NCI-H2029 treated with DMSO at 0.1 percent for 48 hours (cell line): ENCODE data around the gene MCAM.

Experiments used
- DNase-seq: peaks from one replicate; lab custom pipeline; 2025; lab: John Stamatoyannopoulos, UW

MCAM gene

GRCh38 chr11:119344291-119345010, 27.5 kb upstream of the MCAM start:
- DNase-seq: no peak

- DNase-seq: no peak
Observed at GRCh38 chr11:119343726-119344125, 26.8 kb upstream of the MCAM start.

DNA sequence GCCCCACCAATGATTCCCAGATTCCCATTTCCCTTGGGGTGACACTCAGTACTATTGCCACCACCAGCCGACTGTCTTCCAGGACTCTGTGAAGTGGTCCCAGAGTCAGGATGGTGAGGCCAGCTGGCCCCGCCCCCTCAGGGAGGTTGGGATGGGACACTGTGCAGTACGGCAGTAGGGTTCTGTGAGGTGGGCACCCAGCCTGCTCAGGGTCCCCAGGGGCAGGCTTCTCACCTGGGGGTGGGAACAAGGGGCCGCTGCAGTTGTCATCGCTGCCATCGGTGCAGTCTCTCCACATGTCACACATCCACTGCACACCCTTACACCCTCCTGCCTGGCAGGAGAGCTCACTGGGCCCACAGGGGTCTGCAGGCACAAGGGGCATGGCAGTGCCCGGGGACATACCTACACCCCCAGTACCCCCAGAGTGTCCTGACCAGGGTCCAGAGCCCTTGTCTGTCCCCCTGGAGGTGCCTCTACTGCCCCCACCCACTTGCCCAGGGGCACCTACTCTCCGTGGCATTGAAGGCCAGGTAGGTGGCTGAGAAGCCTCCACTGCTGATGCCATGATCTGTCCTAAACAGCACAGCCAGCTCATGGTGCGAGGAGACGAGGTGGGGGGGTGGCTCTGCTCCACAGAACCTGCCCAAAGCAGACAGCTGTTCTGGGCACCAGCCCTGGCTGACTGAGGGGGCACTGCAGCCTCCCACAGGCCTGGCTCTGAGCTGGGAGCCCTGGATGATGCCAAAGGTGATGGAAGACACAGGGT, 25.6 kb upstream of the MCAM start:
- DNase-seq: no peak

DNA sequence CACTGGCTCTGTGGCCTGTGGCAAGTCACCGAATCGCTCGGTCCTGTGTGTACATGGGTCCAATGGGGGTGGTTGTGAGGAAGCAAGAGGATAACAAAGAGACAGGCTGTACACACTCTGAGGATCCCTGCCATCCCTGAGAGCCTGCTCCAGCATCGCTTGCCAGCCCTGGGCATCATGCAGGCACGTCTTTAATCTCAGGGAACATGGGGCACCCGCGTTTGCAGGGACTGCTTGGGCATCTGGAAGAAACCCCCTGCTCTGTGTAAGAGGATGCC, 25.0 kb upstream of the MCAM start:
- no peak for DNase-seq

DNA sequence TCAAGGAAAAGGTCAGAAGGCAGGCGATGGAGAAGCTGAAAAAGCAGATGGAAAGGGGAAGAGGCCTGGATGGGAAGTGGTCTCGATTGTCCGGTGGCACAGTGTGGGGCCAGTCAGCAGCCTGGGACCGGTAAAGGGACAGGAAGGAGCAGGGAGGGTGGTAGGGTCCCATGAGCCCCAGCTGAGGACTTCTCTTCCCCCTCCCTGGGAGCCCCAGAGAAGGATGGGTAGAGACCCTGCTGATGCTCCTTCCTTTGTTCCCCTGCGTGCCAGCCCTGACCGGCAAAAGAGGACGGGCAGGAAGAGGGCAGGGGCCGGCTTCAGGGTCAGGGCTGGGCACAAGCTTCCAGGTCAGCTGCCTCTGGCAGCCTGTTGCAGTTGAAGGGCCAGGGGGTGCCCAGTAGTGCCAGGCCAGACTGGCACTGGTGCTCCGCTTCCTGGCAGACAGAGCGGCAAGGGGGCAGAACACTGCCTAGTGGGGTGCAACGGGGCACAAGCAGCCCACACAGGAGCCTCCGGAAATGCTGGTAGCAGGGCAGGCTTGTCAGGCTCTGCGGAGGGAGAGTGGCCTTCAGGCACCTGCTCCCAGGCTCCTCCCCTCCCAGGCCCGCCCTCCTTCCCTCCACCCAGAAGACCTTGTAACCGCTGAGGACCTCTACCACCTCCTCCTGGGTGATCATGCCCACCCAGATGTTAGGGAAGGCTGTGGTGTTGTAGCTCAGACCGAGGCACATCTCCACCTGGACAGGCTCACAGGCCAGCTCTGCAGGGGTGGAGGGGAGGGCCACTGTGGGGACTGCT, 24.5 kb upstream of the MCAM start:
- no peak for DNase-seq

DNA sequence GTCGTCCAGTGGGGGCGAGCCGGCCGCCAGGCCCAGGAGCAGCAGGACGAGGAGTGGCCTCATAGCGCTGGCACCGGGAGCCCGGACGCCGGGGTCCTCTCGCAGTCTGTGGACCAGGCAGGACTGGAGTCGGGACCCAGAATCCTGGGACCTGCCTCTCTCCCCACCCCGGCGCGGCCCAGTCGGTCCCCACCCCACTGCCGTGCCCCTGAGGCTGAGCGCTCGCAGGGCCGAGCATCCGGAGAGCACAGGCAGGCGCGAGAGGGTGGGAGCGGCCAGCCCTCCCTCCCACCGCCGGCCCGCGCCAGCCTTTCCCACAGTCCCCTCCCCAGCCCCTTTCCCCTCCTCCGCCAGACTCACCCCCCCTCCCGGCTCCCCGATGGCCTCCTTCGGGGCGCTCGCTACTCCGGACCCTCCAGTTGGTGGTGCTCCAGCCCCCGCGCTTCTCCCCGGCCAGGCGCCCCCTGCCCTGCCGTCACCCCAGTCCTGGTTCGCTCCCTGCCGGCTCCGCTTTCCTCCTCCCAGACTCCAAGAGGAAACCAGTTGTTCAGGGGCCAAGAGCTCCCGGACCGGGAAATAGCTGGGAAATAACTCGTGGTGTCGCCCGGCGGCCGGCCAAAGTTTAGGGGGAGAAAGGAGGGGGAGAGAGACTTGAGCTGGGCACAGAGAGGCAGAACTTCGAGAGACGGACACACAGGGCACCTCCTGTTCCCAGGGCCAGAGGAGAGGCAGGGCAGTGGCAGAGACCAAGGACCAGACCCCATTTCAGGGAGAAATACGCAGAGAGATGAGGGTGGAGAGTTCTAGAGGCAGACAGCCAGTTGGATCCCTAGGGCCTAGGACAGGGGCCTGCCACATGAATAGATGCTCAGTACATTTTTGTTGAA, 23.6 kb upstream of the MCAM start, which contains the start of gene C1QTNF5:
Gene C1QTNF5 (minus strand): TSS at position 549 of the 887 bp plus-strand sequence. CDS start 486 bp downstream, at position 63.
- DNase-seq: no peak

- DNase-seq: no peak
Observed at GRCh38 chr11:119339589-119340334, 22.8 kb upstream of the MCAM start.

DNA sequence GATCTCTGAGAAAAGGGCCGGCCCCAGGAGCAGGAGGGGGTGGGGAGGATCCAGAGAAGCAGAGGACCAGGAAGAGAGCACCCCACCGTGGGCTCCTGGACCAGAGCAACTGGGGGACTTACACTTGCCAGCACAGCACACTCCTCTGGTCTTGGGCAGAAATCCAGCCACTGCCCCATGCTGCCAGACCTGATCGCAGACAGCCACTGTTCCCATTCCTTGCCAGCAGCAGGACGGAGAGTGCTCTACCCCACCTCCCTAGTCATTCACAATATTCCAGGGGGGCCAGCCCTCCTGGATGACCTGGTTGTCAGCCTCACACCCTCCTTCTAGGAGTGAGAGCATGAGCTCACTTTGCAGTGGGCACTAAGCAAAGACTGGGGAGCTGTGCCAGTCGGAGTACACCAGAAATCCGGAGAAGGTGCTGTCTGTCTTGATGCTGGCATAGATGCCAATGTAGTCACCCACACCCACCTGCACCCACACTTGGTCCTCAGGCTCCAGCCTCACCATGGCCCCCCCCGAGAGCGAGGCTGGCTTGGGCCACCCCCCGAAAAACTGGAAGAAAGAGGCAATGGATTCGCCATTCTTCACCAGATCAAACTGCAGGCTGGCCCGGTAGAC, 22.1 kb upstream of the MCAM start:
- DNase-seq: no peak

DNA sequence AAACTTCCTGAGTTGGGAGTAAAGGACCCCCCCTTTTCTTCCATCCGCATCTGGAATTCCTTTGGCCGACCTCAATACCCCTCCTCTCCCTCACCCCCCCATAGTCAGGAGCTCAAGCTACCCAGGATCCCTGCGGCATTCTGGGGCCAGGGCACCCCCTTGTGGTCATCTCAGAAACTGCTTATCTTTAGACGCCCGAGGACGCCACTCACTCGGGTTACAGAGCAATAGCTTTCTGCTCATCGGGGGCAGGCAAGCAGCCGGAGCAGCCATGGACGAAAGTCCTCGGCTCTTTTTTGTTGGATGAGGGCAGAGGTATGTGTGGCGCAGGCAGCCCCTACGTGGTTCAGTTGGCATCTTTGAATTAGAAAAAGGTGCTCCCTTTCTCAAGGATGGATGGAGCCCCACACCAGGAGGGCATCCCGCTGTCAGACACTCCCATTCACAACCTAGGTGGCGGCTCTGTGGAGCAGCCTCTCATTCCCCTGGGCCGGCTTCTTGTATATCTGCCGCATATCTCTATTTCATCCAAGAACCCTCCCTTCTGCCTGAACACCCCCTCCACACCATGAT, 21.5 kb upstream of the MCAM start:
- DNase-seq: no peak

GRCh38 chr11:119337581-119338317, 20.8 kb upstream of the MCAM start:
- DNase-seq: no peak

DNA sequence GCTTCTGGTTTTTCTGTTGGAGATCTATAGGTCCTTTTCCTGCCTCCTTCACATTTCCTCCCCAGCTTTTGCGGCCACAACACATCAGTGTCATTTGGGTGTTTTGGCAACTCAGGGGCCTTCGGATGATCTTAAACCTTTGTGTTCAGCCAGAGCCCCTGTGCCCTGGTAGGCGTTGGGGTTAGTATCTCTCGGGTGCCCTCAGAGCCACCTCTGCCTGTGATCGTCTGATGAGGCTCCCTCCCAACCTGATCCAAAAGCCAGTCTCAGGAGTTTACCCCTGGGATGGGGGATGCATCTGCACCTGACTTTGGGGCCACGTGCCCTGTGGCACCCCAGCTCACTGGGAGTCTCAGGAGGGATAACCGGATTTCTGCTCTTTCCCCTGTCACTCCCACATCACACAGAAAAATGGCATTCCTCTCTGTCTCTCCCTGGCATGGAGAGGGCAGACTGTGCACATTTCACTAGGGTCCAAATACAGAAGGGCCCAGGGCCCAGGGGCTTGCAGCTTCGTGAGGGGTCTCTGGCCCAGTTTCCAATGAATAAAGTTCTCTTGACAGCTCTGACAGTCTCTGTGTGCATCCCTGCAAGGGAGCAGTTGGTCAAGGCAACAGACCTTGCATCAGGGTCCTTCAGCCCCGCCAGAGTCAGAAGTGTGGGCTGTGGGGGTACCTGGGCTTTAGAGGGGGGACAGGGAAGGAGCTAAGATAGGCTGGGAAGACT, 20.0 kb upstream of the MCAM start:
- DNase-seq: no peak

DNA sequence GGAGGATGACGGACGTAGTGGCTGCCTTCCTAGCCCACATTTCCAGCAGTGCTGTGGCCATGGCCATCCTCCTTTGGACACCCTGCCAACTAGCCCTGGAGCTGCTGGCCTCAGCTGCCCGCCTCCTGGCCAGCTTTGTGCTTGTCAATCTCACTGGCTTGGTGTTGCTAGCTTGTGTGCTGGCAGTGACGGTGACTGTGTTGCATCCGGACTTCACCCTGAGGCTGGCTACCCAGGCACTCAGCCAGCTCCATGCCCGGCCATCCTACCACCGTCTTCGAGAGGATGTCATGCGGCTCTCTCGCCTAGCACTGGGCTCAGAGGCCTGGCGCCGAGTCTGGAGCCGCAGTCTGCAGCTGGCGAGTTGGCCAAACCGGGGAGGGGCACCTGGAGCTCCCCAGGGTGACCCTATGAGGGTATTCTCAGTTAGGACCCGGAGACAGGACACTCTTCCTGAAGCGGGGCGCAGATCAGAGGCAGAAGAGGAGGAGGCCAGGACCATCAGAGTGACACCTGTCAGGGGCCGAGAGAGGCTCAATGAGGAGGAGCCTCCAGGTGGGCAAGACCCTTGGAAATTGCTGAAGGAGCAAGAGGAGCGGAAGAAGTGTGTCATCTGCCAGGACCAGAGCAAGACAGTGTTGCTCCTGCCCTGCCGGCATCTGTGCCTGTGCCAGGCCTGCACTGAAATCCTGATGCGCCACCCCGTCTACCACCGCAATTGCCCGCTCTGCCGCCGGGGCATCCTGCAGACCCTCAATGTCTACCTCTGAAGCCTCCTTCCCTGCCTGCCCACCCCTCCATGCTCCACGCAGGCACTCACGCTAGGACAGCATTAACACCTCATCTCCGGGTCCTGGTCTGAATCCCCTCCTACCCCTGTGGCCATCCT, 19.0 kb upstream of the MCAM start:
- DNase-seq: no peak

GRCh38 chr11:119335091-119335654, 18.2 kb upstream of the MCAM start:
- DNase-seq: no peak

DNA sequence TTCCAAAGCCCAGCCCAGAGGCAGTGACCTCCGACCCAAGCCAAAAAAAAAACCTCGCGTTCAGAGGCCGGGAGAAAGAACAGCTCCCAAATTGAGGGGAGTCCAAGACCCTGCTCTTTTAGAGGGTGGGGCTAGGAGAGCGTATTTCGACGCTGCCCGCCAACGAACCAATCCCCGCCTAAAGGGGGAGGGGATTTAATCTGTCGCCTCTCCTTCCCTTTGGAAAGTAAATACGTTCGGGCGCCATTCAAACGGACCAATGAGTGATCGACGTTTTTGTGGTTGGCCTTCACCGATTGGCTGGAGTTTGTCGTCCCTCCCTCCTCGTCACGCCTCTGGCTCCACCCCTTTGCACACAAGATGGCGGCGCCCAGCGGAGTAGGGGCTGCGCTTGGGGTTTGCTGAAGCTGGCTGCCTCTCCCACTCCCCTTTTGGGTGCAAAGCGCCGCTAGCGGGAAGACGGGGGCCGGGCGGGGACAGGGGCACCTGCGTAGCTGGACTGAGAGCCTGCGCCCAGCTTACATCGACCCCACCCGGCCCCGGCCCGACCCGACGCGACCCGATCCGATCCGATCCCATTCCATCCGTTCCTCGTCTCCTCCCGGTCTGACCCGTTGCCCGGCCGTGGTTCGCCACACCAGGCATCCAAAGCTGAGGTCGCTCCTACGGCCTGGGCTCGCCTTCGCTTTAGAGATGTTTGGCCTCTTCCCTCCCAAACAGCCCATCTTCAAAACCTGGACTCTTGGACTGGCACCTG, 17.4 kb upstream of the MCAM start, which contains the start of gene RNF26:
Gene RNF26 (plus strand): TSS at position 354 of the 757 bp plus-strand sequence. CDS start 596 bp downstream, outside the sequence.
- peak; percentile 92 for DNase-seq

DNA sequence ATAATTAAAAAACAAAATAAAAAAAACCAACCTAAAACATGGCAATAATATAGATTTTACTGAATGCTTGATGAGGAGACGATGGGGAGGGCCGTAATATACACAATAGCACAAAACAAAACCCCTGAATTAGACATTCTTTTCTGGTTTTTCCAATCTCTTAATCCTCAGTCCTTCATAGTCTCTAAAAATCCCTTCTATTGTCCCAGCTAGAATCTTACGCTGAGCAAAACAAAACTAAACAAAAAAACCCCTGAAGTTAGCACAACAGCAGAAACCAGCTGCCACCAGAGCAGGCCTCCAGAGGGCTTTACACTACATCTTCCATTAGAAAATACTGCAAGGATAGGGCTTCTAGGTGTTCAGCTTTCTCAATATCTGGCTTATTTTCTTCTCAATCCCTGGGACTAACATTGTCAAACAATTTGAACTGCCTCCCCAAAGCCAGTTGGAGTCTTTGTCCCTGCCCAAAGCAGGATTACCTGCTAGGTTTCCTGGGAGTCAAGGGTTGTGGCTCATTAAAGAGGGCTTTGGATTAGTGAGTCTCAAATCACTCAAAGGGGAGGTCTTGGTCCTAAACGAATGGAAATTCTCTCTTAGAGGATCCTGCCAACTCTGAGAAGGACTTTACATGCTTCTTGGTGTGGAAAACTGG, 15.3 kb upstream of the MCAM start:
- DNase-seq: no peak

DNA sequence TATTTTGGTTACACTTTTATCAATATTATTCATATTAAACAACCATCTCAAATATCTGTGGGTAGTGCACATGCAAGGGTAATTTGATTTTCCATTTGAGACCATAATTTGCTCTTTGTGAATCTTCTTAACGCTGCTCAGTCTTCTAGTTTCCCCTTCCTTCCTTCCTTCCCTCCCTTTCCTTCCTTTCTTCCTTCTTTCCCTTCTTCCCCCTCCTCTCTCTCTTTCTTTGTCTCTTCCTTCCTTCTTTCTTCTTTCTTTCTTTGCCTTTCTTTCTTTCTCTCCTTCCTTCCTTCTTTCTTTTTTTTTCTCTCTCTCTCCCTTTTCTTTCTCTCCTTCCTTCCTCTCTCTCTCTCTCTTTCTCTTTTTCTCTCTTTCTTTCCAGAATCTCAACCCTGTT, 13.3 kb upstream of the MCAM start:
- DNase-seq: no peak
